ENCODE results near the gene PCYT2.

The PCYT2 gene

GRCh38 chr17:81901167-81902022 lies 9.8 kb downstream of the PCYT2 start:
- H3K4me3 ChIP-seq (ENCODE audit: low read depth, low read length, poor library complexity, severe bottlenecking): no peak overlapping the region
- H3K79me2 ChIP-seq (ENCODE audit: insufficient read depth, low read length): no peaks in the 10 kb centered on the region
- TF ChIP-seq EZH2 (IDR thresholded peaks at IDR 0.05; ENCODE audit: borderline replicate concordance, low read length) (no peak), CTCF (IDR thresholded peaks at IDR 0.05; ENCODE audit: low read length) (no peak)
- H2AFZ ChIP-seq (ENCODE audit: low read length): no peak overlapping the region
- H3K36me3 ChIP-seq (ENCODE audit: insufficient read depth, low read length): peaks cover 70% of the 10 kb centered on the region
- no peaks in the 10 kb centered on the region for H3K9me2 ChIP-seq (ENCODE audit: low read depth, low read length)
- H4K20me1 ChIP-seq (ENCODE audit: insufficient read depth, low read length): no peaks in the 10 kb centered on the region
- no peaks in the 10 kb centered on the region for H3K9me3 ChIP-seq (ENCODE audit: low read length)
- H3K9ac ChIP-seq (ENCODE audit: low read length): no peak overlapping the region
- no peak overlapping the region for H3K4me2 ChIP-seq (ENCODE audit: low read length)
- H3K27ac ChIP-seq (ENCODE audit: low read depth, low read length, poor library complexity, severe bottlenecking): no peak overlapping the region
- peaks cover 4% of the 10 kb centered on the region; the same call in 1 of the 2 replicates for H3K27me3 ChIP-seq (ENCODE audit: insufficient read depth, low read length)
- peaks cover 9% of the 10 kb centered on the region for H3K4me1 ChIP-seq (ENCODE audit: insufficient read depth, low read length, severe bottlenecking)
- H3F3A ChIP-seq (ENCODE audit: insufficient read depth, low read length): no peaks in the 10 kb centered on the region

- no peak overlapping the region for H3K27ac ChIP-seq (ENCODE audit: low read depth, low read length, poor library complexity, severe bottlenecking)
- peaks cover 4% of the 10 kb centered on the region; the same call in 1 of the 2 replicates for H3K27me3 ChIP-seq (ENCODE audit: insufficient read depth, low read length)
- no peak overlapping the region for H3K9ac ChIP-seq (ENCODE audit: low read length)
Observed at GRCh38 chr17:81900181-81900820, 10.9 kb downstream of the PCYT2 start.

More at GRCh38 chr17:81900181-81900820, 10.9 kb downstream of the PCYT2 start:
- peaks cover 66% of the 10 kb centered on the region for H3K36me3 ChIP-seq (ENCODE audit: insufficient read depth, low read length)
- peaks cover 9% of the 10 kb centered on the region for H3K4me1 ChIP-seq (ENCODE audit: insufficient read depth, low read length, severe bottlenecking)
- H2AFZ ChIP-seq (ENCODE audit: low read length): no peak overlapping the region
- H4K20me1 ChIP-seq (ENCODE audit: insufficient read depth, low read length): no peaks in the 10 kb centered on the region
- H3K4me3 ChIP-seq (ENCODE audit: low read depth, low read length, poor library complexity, severe bottlenecking): no peak overlapping the region
- H3K79me2 ChIP-seq (ENCODE audit: insufficient read depth, low read length): no peaks in the 10 kb centered on the region
- no peaks in the 10 kb centered on the region for H3K9me3 ChIP-seq (ENCODE audit: low read length)
- H3K4me2 ChIP-seq (ENCODE audit: low read length): no peak overlapping the region
- no peaks in the 10 kb centered on the region for H3F3A ChIP-seq (ENCODE audit: insufficient read depth, low read length)
- TF ChIP-seq EZH2 (IDR thresholded peaks at IDR 0.05; ENCODE audit: borderline replicate concordance, low read length) (no peak), CTCF (IDR thresholded peaks at IDR 0.05; ENCODE audit: low read length) (no peak)
- H3K9me2 ChIP-seq (ENCODE audit: low read depth, low read length): no peaks in the 10 kb centered on the region

Measured in OCI-LY1 (cell line).